Dendritic cell treated with granulocyte-macrophage colony-stimulating factor and Interleukin-4, amounts not matched to agents 40 ng/mL and 50 ng/mL, for 4 days (primary cell): ENCODE data around the gene NKX2-2.
"Not testable (repeated sequence)": the region's sequence is repeated elsewhere in the genome, so short reads cannot be mapped to it uniquely, and the experiment has no call there.

ENCODE experiments used
- H3K27ac Mint-ChIP-seq: one replicate; pipeline ENCODE4 v1.8.0; 2022; ENCODE audit warnings: mild to moderate bottlenecking, mixed read lengths
- H3K27me3 Mint-ChIP-seq: one replicate; pipeline ENCODE4 v1.8.0; 2022; ENCODE audit warnings: mild to moderate bottlenecking, mixed read lengths
- H3K36me3 Mint-ChIP-seq: one replicate; pipeline ENCODE4 v1.8.0; 2022; ENCODE audit warnings: low read depth, mixed read lengths
- H3K4me1 Mint-ChIP-seq: one replicate; pipeline ENCODE4 v1.8.0; 2022; ENCODE audit warnings: low read depth, mixed read lengths
- H3K4me3 Mint-ChIP-seq: one replicate; pipeline ENCODE4 v1.8.0; 2022; ENCODE audit warnings: mild to moderate bottlenecking, moderate library complexity, mixed read lengths
- H3K9me3 Mint-ChIP-seq: one replicate; pipeline ENCODE4 v1.8.0; 2022; ENCODE audit warnings: mixed read lengths
- intact Hi-C: fragments of 100-400 bp; cut with micrococcal nuclease; formaldehyde crosslinking; loops from one replicate; pipeline ENCODE4 v1.15.0; 2022

The NKX2-2 gene

GRCh38 chr20:21493049-21493448, 20.8 kb downstream of the NKX2-2 start:
- Mint-ChIP-seq H3K36me3 (no peaks in the 10 kb centered on the region), H3K4me3 (no peak overlapping the region), H3K27ac (no peak overlapping the region), H3K4me1 (no peaks in the 10 kb centered on the region), H3K9me3 (no peaks in the 10 kb centered on the region), H3K27me3 (peaks cover 44% of the 10 kb centered on the region)
- intact Hi-C loops = no loop called here

DNA sequence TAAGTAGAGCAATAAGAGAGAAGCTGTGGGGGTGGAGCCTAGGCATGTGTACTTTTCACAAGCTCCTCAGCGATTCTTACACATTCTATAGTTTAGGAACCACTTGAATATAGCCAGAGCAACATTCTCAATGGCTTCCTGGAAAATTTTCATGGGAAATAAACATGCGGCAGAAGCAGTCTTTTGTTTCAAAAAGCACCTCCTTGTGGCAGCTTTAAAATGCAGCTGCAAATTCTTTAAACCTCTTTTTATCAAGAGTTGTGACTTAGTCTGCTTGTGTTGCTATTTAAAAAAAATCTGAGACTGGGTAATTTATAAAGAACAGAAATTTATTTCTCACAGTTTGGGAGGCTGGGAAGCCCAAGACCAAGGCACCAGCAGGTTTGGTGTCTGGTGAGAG, 23.8 kb downstream of the NKX2-2 start:
- no peak overlapping the region for H3K4me3 Mint-ChIP-seq
- H3K27me3 Mint-ChIP-seq = peaks cover 36% of the 10 kb centered on the region
- intact Hi-C loops = no loop called here
- H3K9me3 Mint-ChIP-seq = no peaks in the 10 kb centered on the region
- H3K4me1 Mint-ChIP-seq = no peaks in the 10 kb centered on the region
- H3K27ac Mint-ChIP-seq = no peak overlapping the region
- no peaks in the 10 kb centered on the region for H3K36me3 Mint-ChIP-seq

- H3K27me3 Mint-ChIP-seq = peaks cover 24% of the 10 kb centered on the region
- H3K4me3 Mint-ChIP-seq, H3K36me3 Mint-ChIP-seq, intact Hi-C loops, H3K4me1 Mint-ChIP-seq, H3K27ac Mint-ChIP-seq, H3K9me3 Mint-ChIP-seq: not testable (repeated sequence)
Observed at GRCh38 chr20:21480144-21480543, 33.7 kb downstream of the NKX2-2 start.

- Mint-ChIP-seq H3K36me3 (no peaks in the 10 kb centered on the region), H3K4me3 (no peak overlapping the region), H3K27ac (no peak overlapping the region), H3K4me1 (no peaks in the 10 kb centered on the region), H3K27me3 (peaks cover 11% of the 10 kb centered on the region), H3K9me3 (peaks cover 8% of the 10 kb centered on the region)
- intact Hi-C loops = no loop called here
Observed at GRCh38 chr20:21465799-21466198, 48.1 kb downstream of the NKX2-2 start.

- H3K27ac Mint-ChIP-seq = no peak overlapping the region
- no peaks in the 10 kb centered on the region for H3K4me1 Mint-ChIP-seq
- no peaks in the 10 kb centered on the region for H3K36me3 Mint-ChIP-seq
- intact Hi-C loops = no loop called here
- H3K9me3 Mint-ChIP-seq = peaks cover 8% of the 10 kb centered on the region
- no peak overlapping the region for H3K4me3 Mint-ChIP-seq
- peaks cover 14% of the 10 kb centered on the region for H3K27me3 Mint-ChIP-seq
Observed at GRCh38 chr20:21464916-21465315, 48.9 kb downstream of the NKX2-2 start.
